GM23338 (cell line): ENCODE results near the gene PINK1. TPM values are rescaled to one million over a fixed set of nuclear protein-coding genes. Genes with fewer than 3 reads are reported as not detected.

Source experiments
- ETS1 ChIP-seq: IDR thresholded peaks from 2 replicates; pipeline ENCODE4 v1.6.1; 2016; ENCODE audit warnings: antibody characterized with exemption
- EZH2 ChIP-seq: fragments of 200-600 bp; sonication (generic); IDR thresholded peaks from one replicate; pipeline ENCODE4 v1.8.0; 2017; ENCODE audit warnings: antibody characterized with exemption, mild to moderate bottlenecking, low read depth; ENCODE audit not compliant: unreplicated experiment
- EZH2phosphoT487 ChIP-seq: fragments of 200-600 bp; sonication (generic); IDR thresholded peaks from one replicate; pipeline ENCODE4 v1.8.1; 2018; ENCODE audit warnings: antibody characterized with exemption; ENCODE audit not compliant: unreplicated experiment
- JUNB ChIP-seq: IDR thresholded peaks from one replicate; pipeline ENCODE4 v1.6.1; 2016; ENCODE audit warnings: antibody characterized with exemption; ENCODE audit not compliant: unreplicated experiment
- NANOG ChIP-seq: IDR thresholded peaks from 2 replicates; pipeline ENCODE4 v1.6.1; 2016; ENCODE audit warnings: antibody characterized with exemption, borderline replicate concordance
- POLR2AphosphoS5 ChIP-seq: IDR thresholded peaks from 2 replicates; pipeline ENCODE4 v1.6.1; 2016; ENCODE audit warnings: antibody characterized with exemption, low read depth
- ZNF114 ChIP-seq: fragments of 250-450 bp; sonication (Bioruptor Pico); IDR thresholded peaks from 2 replicates; pipeline ENCODE4 v1.5.0; 2020; ENCODE audit warnings: mild to moderate bottlenecking, moderate library complexity
- ZNF331 ChIP-seq: fragments of 250-450 bp; sonication (Bioruptor Pico); IDR thresholded peaks from 2 replicates; pipeline ENCODE4 v1.5.0; 2020; ENCODE audit warnings: low read depth, mild to moderate bottlenecking, moderate library complexity
- ZNF462 ChIP-seq: fragments of 250-450 bp; sonication (Bioruptor Pico); IDR thresholded peaks from 2 replicates; pipeline ENCODE4 v1.5.0; 2020; ENCODE audit warnings: mild to moderate bottlenecking, moderate library complexity
- polyA plus RNA-seq: library from polyadenylated mRNA; unstranded; fragments of >200 nt; fragmentation: Nextera tagmentation; extraction: Ambion mirVana; gene quantifications from 2 replicates; pipeline ENCODE4 v1.2.1, GENCODE V29; 2016
- total RNA-seq: library from RNA; depleted of rRNA; stranded (reverse); fragments of >200 nt; shearing (Covaris generic); gene quantifications from 2 replicates; pipeline ENCODE4 v1.2.3, GENCODE V29; 2014
- TF ChIP-seq, protein P1 (sequence below), 2 experiments: fragments of 200-600 bp in 1 of 2; sonication (generic) in 1 of 2; conservative IDR thresholded peaks; 2 replicates each; pipeline versions ENCODE4 v1.5.1 to v1.6.1; 2016 to 2017; ENCODE audit warnings: antibody characterized with exemption in 2 of 2, low read depth in 2 of 2, mild to moderate bottlenecking in 2 of 2, moderate library complexity in 1 of 2

PINK1 gene
- total and polyA plus RNA-seq, 2 experiments from 2014 or later: 20.8 to 42.7 TPM

- no peak for TF ChIP-seq ZNF462 (CRISPR knock-in tag)
- no peak for TF ChIP-seq NANOG
- TF ChIP-seq JUNB: no peak
- TF ChIP-seq, protein P1, sequence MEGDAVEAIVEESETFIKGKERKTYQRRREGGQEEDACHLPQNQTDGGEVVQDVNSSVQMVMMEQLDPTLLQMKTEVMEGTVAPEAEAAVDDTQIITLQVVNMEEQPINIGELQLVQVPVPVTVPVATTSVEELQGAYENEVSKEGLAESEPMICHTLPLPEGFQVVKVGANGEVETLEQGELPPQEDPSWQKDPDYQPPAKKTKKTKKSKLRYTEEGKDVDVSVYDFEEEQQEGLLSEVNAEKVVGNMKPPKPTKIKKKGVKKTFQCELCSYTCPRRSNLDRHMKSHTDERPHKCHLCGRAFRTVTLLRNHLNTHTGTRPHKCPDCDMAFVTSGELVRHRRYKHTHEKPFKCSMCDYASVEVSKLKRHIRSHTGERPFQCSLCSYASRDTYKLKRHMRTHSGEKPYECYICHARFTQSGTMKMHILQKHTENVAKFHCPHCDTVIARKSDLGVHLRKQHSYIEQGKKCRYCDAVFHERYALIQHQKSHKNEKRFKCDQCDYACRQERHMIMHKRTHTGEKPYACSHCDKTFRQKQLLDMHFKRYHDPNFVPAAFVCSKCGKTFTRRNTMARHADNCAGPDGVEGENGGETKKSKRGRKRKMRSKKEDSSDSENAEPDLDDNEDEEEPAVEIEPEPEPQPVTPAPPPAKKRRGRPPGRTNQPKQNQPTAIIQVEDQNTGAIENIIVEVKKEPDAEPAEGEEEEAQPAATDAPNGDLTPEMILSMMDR (conservative IDR thresholded peaks at IDR 0.05; ENCODE audit: low read depth in 2 of 2): no peak
- TF ChIP-seq ETS1: no peak
- TF ChIP-seq ZNF114 (CRISPR knock-in tag): no peak
- no peak for TF ChIP-seq EZH2phosphoT487
- TF ChIP-seq POLR2AphosphoS5: no peak
- TF ChIP-seq ZNF331 (CRISPR knock-in tag): no peak
- no peak for TF ChIP-seq EZH2
These were observed 65.1 kb downstream of the PINK1 start (continued) for GRCh38 chr1:20698195-20698910.
